Mesodermal cell (in vitro differentiated cells): ENCODE measurements around the gene DPF3.

Source experiments
- H3K27ac ChIP-seq: 2 replicates; pipeline ENCODE4 v1.7.0; 2013; ENCODE audit warnings: mild to moderate bottlenecking, low read depth, low read length, moderate library complexity; ENCODE audit not compliant: severe bottlenecking
- H3K36me3 ChIP-seq: 2 replicates; pipeline ENCODE4 v1.7.1; 2013; ENCODE audit warnings: mild to moderate bottlenecking, low read length, moderate library complexity; ENCODE audit not compliant: control insufficient read depth, insufficient read depth
- H3K4me1 ChIP-seq: one replicate; pipeline ENCODE4 v1.7.1; 2013; ENCODE audit warnings: mild to moderate bottlenecking, low read length; ENCODE audit not compliant: insufficient read depth, control insufficient read depth, poor library complexity, severe bottlenecking
- H3K4me3 ChIP-seq: 2 replicates; pipeline ENCODE4 v1.7.0; 2013; ENCODE audit warnings: low read length, control low read depth, mild to moderate bottlenecking; ENCODE audit not compliant: insufficient read depth, poor library complexity, severe bottlenecking; ENCODE audit errors: extremely low read depth
- H3K9me3 ChIP-seq: 2 replicates; pipeline ENCODE4 v1.7.1; 2013; ENCODE audit warnings: mild to moderate bottlenecking, low read length, moderate library complexity; ENCODE audit not compliant: control insufficient read depth
- WGBS, 2 experiments: methylation state at CpG; one replicate each; pipeline ENCODE4 v1.1.5; 2013; ENCODE audit warnings: missing lambda C conversion rate in 2 of 2; ENCODE audit not compliant: insufficient coverage in 2 of 2; 5-methylcytosine and 5-hydroxymethylcytosine counted together

The DPF3 gene

GRCh38 chr14:72588521-72588920 lies 305.4 kb downstream of the DPF3 start:
- Histone ChIP-seq H3K4me3 (no peak overlapping the region), H3K9me3 (no peaks in the 10 kb centered on the region), H3K4me1 (no peaks in the 10 kb centered on the region), H3K27ac (no peak overlapping the region), H3K36me3 (no peaks in the 10 kb centered on the region)
- WGBS, 2 experiments = 79 to 91% methylated on average over 2 to 3 of the region's 5 CpGs

GRCh38 chr14:72583316-72584272 lies 310.3 kb downstream of the DPF3 start:
- Histone ChIP-seq H3K4me3 (no peak overlapping the region), H3K4me1 (no peaks in the 10 kb centered on the region), H3K36me3 (no peaks in the 10 kb centered on the region), H3K9me3 (no peaks in the 10 kb centered on the region), H3K27ac (no peak overlapping the region)
- 81 to 96% methylated on average over 2 to 4 of the region's 5 CpGs for WGBS, 2 experiments

DNA sequence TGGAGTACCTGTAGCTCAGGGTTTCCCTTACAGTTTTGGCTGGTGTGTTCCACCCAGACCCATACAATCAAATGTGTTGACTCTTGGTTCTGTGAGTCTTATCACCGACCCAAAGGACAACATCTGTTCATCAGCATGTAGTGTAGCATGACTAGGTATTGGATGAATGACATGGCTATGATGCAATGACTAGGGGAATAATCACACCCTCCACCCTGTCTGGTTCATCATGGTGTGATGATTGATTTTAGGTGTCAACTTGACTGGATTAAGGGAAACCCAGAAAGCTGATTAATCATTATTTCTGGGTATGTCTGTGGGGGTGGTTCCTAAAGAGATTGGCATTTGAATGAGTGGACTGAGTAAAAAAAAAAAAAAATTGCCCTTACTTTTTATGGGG lies 311.3 kb downstream of the DPF3 start:
- H3K36me3 ChIP-seq = no peaks in the 10 kb centered on the region

DNA sequence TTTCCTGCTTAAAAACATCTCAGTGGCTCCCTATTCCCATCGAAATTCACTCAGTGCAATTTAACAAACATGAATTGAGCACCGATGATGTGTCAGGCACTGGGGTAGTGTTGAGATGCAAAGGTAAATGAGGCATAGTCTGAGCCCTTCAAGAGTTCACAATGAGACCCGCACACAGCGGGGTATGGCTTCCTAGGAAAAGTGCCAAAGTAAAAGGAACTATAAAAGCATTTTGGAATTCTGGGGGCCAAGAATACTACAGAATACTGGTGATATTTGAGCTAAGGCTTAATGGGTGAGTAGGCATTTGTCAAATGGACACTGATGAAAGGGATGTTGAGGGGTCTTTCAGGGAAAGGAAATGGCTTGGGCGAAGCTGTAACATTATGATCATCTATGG lies 315.4 kb downstream of the DPF3 start:
- Histone ChIP-seq H3K27ac (no peak overlapping the region), H3K4me1 (no peaks in the 10 kb centered on the region), H3K9me3 (no peaks in the 10 kb centered on the region), H3K36me3 (no peaks in the 10 kb centered on the region), H3K4me3 (no peak overlapping the region)
- WGBS, 2 experiments = 81 to 97% methylated on average over 3 of the region's 5 CpGs

More for the DNA sequence above, 311.3 kb downstream of the DPF3 start:
- WGBS, 2 experiments = no CpG with 5 or more reads among the region's 1 CpG
- Histone ChIP-seq H3K4me3 (no peak overlapping the region), H3K27ac (no peak overlapping the region), H3K9me3 (no peaks in the 10 kb centered on the region), H3K4me1 (no peaks in the 10 kb centered on the region)

GRCh38 chr14:72577521-72577920 lies 316.4 kb downstream of the DPF3 start:
- no peaks in the 10 kb centered on the region for H3K4me1 ChIP-seq
- H3K27ac ChIP-seq = no peak overlapping the region
- H3K36me3 ChIP-seq = no peaks in the 10 kb centered on the region
- no peaks in the 10 kb centered on the region for H3K9me3 ChIP-seq
- 93 to 96% methylated on average over 4 of the region's 5 CpGs for WGBS, 2 experiments
- H3K4me3 ChIP-seq = no peak overlapping the region

DNA sequence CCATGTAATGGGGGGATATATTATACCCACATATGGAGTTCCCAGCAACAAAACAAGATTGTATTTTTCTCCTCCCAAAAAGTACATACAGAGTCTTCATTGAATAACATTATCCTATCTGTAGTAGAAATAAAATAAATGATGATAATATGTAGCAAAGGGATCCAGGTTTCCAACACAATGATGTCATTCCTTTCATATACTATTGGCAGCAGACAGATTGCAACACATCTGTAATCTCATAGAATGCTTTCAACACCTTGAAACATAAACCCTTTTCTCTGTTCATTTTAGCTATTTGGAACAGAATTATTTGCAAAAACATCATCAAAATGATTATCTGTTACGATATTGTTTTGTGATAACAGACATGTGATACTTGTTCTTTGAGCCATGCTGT lies 317.6 kb downstream of the DPF3 start:
- Histone ChIP-seq H3K27ac (no peak overlapping the region), H3K36me3 (no peaks in the 10 kb centered on the region), H3K4me1 (no peaks in the 10 kb centered on the region), H3K9me3 (no peaks in the 10 kb centered on the region), H3K4me3 (no peak overlapping the region)
- no CpG with 5 or more reads among the region's 1 CpG for WGBS, 2 experiments

GRCh38 chr14:72574715-72575114 lies 319.2 kb downstream of the DPF3 start:
- Histone ChIP-seq H3K36me3 (no peaks in the 10 kb centered on the region), H3K4me3 (no peak overlapping the region), H3K4me1 (no peaks in the 10 kb centered on the region), H3K27ac (no peak overlapping the region), H3K9me3 (no peaks in the 10 kb centered on the region)
- WGBS, 2 experiments = 80 to 88% methylated on average over 1 of the region's 1 CpG

DNA sequence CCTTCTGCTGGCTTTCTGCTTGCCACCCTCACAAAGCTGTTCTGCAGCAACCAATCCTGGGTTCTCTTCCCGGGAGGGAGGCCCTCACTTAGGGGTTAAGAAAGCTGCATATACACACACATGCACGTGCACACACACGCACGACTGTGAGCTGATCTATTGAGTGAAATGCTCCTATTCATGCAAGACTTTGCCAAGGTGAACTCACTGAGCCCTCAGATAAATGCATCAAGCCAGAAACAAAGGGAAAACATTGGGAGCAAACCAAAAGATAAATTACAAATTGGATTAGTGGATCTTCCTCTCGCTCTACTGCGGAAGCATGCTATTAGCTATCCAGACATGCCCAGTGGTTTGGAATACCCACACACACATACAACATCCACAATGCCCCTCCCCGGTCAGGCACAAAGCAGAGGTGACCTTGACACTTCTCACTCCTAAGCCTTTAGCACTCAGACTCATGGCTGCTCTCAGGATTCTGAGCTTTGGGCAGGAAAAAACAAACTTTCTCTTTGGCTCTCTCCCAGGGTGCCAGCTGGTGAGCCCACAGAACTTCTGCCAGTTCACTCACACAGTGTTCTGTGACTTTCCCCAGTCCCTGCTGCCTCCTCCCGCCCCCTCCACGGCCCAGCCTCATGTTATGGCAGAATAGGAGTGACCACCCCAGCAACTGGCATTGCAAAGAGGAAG lies 320.0 kb downstream of the DPF3 start:
- 93 to 95% methylated on average over 4 to 9 of the region's 9 CpGs for WGBS, 2 experiments
- no peak overlapping the region for H3K27ac ChIP-seq

More for the DNA sequence above, 320.0 kb downstream of the DPF3 start:
- Histone ChIP-seq H3K4me1 (no peaks in the 10 kb centered on the region), H3K4me3 (no peak overlapping the region), H3K36me3 (no peaks in the 10 kb centered on the region), H3K9me3 (no peaks in the 10 kb centered on the region)
